Hepatocyte (in vitro differentiated cells): ENCODE data around the gene SLC15A2.
"Not testable (repeated sequence)": the region's sequence is repeated elsewhere in the genome, so short reads cannot be mapped to it uniquely, and the experiment has no call there.

Source experiments
- CTCF ChIP-seq: fragments of 200-600 bp; sonication (generic); IDR thresholded peaks from 2 replicates; pipeline ENCODE4 v1.5.1; 2016; ENCODE audit warnings: antibody characterized with exemption, mild to moderate bottlenecking; ENCODE audit not compliant: poor library complexity
- EZH2phosphoT487 ChIP-seq: fragments of 200-600 bp; sonication (generic); IDR thresholded peaks from one replicate; pipeline ENCODE4 v1.6.1; 2018; ENCODE audit warnings: antibody characterized with exemption, mild to moderate bottlenecking, low read depth, moderate library complexity; ENCODE audit not compliant: unreplicated experiment, severe bottlenecking

- not testable (repeated sequence) for TF ChIP-seq CTCF, EZH2phosphoT487
Measured at GRCh38 chr3:121863247-121863646, 31.0 kb upstream of the SLC15A2 start.
